NCI-H510A (cell line): ENCODE data around the gene ROBO2.

ENCODE experiments used
- DNase-seq: peaks from one replicate; lab custom pipeline; 2025; lab: John Stamatoyannopoulos, UW

The ROBO2 gene

DNA sequence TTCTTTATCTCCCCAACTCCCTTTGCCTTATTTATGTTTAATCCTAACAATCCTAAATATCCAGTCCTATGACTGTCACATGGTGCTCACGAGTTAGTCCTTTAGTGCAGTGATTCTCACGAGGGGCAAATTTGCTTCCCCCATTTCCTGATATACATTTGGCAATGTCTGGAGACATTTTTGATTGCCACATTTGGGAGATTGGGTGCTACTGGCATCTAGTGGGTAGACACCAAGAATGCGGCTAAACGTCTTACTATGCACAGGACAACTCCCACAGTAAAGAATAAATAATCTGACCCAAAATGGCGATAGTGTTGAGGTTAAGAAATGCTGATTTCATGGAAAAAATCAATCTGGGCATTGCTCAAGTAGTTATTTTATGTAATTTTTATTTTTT is 466.5 kb downstream of the ROBO2 start:
- DNase-seq = no peak

DNA sequence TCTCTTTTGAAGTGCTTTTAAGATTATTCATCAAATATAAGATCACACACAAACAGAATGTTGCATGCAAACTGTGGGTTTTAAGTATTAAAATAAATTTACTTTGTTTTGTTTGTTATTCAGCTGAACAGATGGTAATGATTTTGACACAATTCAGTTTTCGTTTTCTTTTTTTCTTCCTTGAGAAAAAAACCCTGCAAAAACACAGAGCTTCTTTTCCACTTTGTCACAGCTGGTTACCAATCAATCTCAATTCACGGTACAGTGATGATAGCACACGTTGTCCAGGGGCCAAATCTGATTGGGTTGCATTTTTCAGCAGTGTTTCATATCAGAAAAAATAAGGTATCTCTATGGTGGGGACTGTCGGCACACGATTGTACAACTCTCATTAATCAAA is 473.6 kb downstream of the ROBO2 start:
- no peak for DNase-seq

DNA sequence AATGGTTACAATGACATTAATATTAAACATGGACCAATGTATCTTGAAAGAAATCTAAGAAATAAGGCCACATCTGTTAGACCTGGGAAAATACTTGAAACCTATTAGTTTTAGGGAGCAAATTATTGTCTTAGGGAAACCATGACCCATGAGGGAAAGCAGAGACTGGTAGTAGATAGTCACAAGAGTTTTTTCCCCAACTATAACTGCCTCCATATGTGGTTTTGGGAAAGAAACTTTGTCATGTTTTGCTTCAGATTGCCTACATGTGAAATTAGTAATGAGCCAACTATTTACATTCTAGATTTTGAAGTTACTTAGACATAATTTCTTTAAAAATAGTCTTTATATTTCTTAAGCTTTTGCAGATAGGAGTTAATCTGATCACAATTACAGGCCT is 474.9 kb downstream of the ROBO2 start:
- no peak for DNase-seq

DNA sequence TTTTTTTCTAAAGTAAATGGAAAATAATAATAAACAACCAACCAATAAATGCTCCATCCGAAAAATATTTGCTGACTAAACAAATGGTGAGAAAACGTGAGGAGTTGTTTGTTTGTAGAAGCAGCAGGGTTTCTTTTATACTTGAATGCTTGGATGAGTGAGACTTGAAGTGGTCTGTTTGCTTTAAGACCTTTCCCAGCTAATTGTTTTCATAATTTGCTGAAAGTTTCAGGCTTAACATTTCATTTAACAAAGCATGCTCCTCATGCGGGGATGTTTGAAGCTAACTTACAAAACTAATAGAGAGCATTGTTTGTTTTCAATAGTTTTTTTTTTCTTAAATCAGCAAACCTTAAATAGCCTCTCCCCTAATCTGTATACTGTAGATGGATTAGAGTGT is 484.6 kb downstream of the ROBO2 start:
- peak; percentile 13 for DNase-seq

DNA sequence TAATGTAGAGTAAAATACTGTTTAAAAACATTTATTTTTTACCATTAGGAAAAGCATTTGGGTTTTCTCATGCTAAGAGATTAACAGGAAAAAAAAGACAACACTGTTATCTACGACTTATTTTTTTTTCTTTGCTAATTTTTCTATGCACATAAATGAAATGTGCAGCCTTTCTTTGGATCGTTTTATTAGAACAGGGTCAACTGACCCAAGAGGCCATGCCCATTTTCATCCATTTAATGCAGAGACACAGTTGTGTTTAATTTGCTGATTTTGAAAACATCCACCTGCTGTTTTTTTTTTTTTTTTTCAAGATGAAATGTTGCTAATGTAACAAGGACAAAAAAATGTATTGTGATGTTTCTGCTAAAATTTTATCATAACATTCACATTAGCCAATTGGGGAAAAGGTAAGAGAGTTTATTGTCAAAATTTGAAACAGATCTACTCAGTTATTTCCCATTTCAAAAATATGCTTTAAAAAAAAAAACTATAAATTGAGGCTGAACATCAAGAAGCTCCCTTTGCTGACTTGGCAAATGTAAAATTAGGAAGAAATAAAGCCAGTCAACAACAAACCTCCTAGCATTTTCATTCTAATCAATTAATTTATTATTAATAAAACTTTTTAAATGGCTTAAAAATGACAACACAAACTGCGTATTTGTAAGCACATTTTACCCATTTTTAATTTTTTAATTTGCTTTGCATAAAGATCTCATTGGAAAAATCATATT is 485.2 kb downstream of the ROBO2 start:
- no peak for DNase-seq

DNA sequence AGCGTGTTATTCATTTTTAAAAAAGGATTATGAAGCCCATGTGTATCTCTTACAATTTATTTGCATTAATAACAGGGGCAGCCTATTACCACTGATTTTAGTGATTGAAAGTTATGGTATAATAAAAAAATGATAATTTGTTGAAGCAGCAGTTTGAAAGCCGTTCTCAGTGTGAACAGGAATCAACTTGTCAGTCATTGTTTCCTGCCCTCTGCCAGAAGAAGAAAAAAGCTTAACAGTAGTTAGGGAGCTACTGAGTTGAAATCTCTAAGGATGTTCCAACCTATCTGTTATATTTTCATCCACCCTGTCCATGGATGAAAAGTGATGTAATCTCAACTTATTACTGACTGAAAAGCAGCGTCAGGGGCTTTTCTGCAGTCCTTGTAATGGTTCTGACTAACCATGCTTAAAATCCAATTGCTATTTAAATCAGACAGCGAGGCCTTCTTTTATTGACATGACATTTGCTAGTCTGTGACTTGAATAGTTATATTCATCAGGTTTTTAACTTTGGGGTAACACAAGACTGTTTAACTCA is 486.7 kb downstream of the ROBO2 start:
- DNase-seq = no peak

DNA sequence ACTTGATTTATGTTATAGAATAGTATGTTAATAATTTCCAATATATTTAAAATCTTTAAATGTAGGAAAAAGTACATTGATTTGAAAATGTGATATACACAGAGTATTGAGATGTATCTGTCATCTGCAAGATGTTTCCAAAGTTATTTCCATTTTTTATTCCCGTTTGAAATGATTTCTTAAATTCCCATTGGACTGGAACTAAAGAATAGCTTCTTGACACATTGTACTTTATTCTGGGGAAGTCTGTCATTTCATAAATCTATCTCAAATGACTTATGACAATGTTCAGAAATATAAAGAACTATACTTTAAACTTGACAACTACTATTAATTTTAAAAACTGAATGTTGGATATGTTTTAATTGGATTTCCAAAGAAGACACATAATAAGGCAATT is 489.6 kb downstream of the ROBO2 start:
- no peak for DNase-seq

DNA sequence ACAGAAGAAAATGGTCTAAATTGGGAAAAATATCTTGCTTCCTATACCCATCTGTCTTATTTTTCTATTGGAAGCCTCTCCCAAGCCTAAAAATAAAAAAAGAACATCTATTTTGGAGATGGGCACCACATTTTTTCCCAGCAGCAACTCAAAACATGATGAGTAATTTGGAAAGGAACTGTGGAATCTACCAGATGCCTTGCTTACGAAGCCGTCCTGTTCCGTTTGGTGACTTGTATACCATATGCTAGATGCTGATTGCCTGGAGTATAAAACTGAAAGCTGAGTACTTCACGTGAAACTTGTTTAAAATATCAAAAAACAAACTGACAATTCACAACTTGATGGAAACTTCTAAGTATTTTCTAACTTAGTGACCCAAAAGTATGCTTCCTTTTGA is 491.0 kb downstream of the ROBO2 start:
- DNase-seq = no peak

DNA sequence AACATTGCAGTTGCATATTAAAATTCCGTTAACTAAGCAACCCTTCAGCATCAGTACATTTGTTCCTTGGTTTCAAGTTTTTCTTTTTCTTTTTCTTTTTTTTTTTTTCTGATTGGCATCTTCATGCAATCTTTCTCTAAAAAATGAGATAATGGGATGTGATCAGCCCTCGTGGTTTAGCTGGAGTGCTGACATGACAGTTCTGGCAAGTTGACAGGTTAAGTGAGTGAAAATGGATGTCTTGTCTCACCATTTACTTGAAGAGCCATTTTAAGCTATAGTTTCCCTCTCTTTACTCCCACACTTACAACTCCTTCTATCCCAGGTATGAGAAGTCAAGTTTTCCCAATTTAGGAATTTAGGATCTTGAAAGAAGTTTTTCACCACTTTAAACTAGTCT is 495.2 kb downstream of the ROBO2 start:
- no peak for DNase-seq

DNA sequence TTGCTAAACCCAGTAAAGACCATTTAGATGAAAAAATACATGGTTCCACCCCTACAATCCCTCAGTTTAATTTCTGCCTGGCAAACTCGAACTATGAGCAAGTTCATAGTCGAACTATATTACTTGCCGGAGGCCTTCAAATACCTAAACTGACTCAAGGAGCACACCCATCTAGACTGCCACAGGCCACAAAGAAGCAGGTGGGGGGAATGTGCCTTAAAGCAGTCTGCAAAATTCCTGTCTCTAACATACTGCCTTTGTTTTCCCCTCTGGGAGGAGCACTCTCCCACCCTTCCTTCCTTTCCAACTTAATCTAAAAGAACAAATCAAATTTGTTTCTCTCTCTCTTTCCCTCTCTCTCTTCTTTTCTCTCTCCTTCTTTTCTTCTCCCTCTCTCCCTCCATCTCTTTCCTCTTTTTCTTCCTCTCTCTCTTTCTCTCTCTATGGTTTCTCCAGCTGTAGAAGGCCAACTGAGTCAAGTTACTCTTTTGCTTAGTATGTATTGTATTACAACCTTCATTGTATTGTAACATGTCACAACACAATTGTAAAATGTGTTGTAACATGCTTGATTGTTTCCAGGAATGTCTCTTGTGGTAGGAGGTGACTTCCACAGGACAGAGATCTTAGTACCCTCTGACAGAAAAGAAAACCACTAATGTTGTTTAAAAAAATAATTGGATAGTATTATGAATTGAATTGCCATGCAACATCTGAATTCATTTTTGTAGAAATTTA is 496.3 kb downstream of the ROBO2 start:
- DNase-seq = no peak

DNA sequence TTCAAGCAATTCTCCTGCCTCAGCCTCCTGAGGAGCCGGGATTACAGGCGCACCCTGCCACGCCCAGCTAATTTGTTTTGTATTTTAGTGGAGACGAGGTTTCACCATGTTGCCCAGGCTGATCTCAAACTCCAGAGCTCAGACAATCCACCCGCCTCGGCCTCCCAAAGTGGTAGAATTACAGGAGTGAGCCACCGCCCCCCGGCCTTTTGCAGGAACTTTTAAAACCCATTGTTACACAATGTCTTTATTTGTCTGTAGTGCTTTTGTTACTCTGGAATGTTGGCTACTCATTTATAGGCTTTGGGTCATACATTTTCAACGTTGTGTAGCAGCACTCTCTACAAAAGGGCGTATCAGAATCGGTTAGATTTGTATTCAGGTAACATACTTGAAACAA is 499.1 kb downstream of the ROBO2 start:
- no peak for DNase-seq

DNA sequence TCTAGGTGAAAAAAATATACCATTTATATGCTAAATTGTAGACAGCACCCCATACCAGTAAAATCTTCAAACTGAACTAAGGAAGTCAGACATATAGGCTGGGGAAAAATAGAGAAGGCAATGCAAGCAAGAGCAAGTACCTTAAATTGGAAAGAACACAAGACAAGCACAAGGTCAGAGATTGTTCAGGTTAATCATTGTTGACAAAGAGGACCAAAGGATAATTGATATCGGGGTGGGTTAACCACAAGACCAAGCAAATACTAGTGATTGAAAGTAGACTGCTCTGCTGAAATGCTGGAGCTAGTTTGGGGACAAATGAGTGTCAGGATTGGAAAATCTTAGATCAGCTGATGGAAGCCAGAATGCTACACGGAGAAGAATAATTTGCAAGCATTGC is 499.8 kb downstream of the ROBO2 start:
- DNase-seq = no peak

DNA sequence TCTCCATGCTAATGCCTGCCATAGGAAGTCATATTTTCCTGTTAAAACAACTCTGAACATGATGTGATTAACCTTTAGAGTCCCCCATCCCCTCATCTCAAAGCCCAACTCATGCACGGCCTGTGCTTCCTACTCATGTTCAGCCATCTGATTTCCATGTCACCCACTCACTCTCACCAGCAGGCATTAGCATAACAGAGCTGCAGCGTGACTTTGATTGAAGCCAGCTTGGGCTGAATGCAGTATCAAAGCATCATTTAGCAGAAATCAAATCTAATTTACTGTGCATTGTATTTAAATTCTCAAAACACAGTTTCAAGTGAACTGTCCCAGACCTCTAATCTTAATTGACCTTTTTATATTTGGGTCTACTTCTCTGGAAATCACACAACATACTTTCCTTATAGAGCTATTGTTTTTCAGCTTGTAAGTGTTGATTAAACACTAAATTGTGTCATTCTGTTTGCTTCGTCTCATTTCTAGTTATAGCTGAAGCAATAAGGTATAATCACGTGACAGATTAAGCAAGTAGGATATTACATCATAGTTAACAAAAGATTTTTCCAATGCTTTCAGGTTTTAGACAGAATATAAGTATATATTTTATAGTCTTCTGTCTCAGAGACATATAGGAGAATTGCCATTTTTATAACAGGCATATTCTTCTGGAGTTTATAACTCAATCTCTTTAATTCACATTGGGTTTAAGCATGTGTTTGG is 501.5 kb downstream of the ROBO2 start:
- DNase-seq = no peak

DNA sequence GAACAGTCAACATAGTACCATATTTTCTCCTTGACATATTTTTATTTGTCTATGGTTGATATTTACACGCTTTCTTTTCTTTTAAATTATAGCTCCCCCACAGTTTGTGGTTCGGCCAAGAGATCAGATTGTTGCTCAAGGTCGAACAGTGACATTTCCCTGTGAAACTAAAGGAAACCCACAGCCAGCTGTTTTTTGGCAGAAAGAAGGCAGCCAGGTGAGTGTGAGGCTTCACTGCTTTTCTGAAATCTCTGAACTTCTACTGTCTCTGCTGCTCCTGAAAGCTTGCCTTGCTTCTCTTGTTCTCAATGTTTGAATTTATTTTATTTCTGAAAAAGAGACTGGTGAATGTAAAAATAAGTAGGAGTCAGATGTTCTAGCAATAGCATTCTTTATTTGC is 506.3 kb downstream of the ROBO2 start:
- DNase-seq = no peak

DNA sequence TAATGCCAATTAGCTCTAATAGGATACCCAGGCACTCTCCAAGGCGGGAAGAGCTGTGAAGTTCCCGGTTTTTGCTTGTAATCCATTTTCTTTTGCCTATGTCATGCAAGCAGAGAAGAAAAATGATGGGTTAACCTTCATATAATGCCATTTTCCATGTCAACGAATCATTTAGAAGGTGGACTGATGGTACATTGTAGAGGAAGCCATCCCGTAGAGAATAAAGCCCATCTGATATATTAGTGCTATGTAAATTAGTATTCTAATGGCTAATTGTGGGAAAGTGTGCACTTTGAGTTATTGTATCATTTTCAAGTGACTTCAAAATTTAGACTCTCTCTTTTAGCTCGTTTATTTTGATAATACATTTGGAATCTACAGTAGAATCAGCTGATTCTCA is 509.1 kb downstream of the ROBO2 start:
- DNase-seq = no peak

DNA sequence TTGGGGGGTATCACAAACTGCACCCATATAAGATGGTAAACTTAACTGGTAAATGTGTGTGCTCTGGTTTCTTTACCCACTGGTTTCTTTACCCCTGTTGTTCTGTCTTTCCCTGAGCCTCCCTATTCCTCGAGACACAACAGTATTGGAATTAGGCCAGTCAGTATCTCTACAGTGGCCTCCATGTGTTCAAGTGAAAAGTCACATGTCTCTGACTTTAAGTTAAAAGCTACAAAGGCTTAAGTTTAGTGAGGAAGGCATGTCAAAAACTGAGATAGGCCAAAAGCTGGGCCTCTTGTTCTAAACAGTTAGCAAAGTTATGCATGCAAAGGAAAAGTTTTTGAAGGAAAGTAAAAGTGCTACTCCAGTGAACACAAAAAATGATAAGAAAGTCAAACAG is 513.3 kb downstream of the ROBO2 start:
- no peak for DNase-seq

DNA sequence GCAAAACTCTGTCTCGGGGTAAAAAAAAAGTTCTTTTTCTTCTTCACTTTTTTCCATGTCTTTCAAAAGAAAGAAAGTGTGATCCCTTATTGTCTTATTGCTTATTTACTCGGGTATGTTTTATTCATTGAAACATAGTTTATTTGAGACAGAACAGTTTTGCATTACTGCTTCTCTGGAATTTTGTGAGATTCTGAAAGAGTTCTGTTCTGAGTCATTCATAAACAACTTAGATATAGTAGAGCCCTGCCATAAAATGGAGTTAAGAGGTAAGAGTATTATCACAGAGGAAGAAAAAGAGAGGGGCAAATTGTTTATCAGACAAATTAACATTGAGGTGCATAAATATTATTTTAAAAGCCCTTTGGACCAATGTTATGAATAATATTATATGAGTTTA is 522.2 kb downstream of the ROBO2 start:
- DNase-seq = no peak

DNA sequence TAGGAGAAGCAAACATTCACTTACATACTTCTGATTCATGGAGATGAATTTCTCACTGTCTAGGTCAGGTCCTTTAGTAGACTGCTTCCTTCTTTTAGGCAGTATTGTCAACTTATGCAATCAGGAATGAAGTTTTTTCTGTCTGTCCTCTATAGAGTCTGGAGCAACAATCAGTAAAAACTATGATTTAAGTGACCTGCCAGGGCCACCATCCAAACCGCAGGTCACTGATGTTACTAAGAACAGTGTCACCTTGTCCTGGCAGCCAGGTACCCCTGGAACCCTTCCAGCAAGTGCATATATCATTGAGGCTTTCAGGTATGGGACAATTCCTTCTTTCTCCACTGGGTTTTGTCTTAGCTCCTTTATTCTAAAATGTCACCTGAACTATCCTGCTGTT is 523.1 kb downstream of the ROBO2 start:
- DNase-seq = no peak

DNA sequence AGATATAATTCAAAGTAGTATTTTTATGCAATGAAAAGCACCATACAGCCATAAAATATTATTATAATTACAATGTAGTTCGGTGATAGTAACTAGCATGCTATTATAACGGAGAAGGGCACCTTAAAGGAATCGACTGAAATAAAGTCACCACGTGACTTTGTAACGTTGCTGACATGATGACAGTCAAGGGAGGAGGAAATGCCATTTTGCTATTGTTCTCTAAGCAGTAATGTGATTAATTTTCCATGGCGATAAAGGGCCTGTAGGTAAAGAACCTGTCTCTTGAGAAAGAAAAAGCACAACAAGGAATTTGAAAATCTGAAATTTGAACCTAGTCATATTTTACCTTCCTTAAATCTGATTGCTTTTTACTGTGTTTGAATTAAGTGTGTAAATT is 526.2 kb downstream of the ROBO2 start:
- DNase-seq = no peak

DNA sequence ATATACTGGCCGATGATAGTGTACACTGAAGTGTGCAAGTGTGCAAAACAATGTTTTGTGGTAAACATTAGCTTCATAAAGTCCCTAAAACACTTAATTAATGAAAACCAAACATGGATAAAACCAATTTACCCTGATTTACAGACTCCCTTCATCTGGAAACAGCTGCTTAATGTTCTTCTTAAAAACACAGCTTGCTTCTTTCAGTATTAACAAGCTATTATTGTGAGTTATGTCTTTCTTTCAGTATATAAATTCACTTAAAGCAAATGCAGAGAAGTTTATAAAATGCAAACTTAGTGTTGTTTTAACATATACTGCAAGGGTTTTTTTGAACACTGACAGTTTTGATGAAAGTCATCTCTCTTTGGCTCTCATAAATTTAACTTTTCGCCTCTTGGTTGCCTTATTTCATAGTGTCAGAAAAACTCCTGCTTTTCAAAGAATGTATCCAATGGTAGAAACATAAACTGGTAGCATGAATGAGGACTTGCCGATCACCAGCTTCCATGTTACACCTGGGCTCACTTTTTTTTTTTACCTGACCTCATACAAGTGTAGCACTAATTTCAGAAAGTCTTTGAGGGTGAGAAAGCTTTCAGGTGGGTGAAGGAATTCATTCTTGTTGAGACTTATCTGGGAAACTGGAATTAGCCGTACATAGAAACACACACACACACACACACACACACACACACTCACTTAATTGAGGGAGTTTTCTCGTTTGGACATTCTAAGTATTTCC is 532.2 kb downstream of the ROBO2 start:
- no peak for DNase-seq

DNA sequence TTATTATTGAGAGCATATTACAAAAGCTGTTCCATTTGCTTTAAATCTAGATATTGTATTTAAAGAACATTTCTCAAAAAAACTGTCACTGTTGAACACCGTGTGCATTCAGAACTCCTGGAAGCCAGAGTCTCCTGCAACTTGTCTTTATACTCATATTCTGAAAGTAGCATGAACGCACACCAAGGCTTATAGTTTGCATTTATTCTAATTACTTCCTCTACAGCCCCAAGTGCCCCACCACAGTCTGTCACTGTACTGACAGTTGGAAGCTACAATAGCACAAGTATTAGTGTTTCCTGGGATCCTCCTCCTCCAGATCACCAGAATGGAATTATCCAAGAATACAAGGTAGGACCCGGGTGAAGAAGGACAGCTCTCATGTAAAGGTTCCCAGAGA is 537.4 kb downstream of the ROBO2 start:
- no peak for DNase-seq

DNA sequence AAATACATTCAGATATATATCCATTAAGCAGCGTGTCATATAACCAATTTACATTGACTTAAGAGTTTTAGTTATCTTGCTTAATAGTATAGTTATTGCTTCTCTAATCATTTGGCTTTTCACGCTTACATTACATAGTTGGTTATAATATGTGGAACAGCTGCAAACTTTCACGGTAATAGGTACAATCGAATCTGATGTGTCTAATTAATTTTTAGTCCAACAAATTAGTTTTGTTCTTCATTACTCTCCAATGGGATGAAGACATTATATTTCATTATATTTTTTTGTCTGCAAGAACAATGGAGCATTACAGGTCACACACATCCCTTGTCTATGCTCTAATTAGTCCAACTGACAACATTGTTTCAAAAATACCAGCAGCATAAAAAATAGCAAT is 546.3 kb downstream of the ROBO2 start:
- no peak for DNase-seq
